Sigmoid colon (tissue), 7 donors: ENCODE results near the gene ATG9B. TPM values are rescaled to one million over a fixed set of nuclear protein-coding genes. Genes with fewer than 3 reads are reported as not detected.

Source experiments
- DNase-seq: peaks from one replicate; pipeline ENCODE4 v3.0.0-alpha.2; 2019
- H3K27ac ChIP-seq, 4 donors: fragments of 200-600 bp; sonication (generic); one replicate each; pipeline ENCODE4 v1.5.1; 2016 to 2019; ENCODE audit warnings: mild to moderate bottlenecking in 1 of 4
- H3K27me3 ChIP-seq, 3 donors: fragments of 200-600 bp; sonication (generic); one replicate each; pipeline ENCODE4 v1.5.1; 2019; ENCODE audit warnings: mild to moderate bottlenecking in 1 of 3
- H3K36me3 ChIP-seq, 4 donors: fragments of 200-600 bp; sonication (generic); one replicate each; pipeline ENCODE4 v1.5.1; 2016 to 2019
- H3K4me1 ChIP-seq, 4 donors: fragments of 200-600 bp; sonication (generic); one replicate each; pipeline ENCODE4 v1.5.1; 2017 to 2019
- H3K4me3 ChIP-seq, 4 donors: fragments of 200-600 bp; sonication (generic); one replicate each; pipeline ENCODE4 v1.5.1; 2017 to 2019; ENCODE audit warnings: mild to moderate bottlenecking in 2 of 4, moderate library complexity in 1 of 4
- H3K9me3 ChIP-seq, 4 donors: fragments of 200-600 bp in 3 of 4; sonication (generic) in 3 of 4; one replicate each; pipeline versions ENCODE4 v1.5.1 to v1.6.1; 2013 to 2019
- CTCF ChIP-seq, 4 experiments: fragments of 450-650 bp in 3 of 4; fragments of 200-600 bp in 1 of 4; IDR thresholded peaks; one replicate each; pipeline ENCODE4 v1.5.1; 2016 to 2019; ENCODE audit warnings: antibody characterized with exemption in 4 of 4, mild to moderate bottlenecking in 3 of 4, moderate library complexity in 2 of 4
- EP300 ChIP-seq, 4 donors: sonication (generic); formaldehyde crosslinking; IDR thresholded peaks; one replicate each; pipeline ENCODE4 v1.6.1; 2017; ENCODE audit warnings: antibody characterized with exemption in 4 of 4
- POLR2A ChIP-seq, 2 donors: fragments of 450-650 bp; IDR thresholded peaks; one replicate each; pipeline ENCODE4 v1.6.1; 2016; ENCODE audit warnings: antibody characterized with exemption in 2 of 2, mild to moderate bottlenecking in 2 of 2, moderate library complexity in 2 of 2
- POLR2AphosphoS5 ChIP-seq, 4 donors: sonication (generic); formaldehyde crosslinking; IDR thresholded peaks; one replicate each; pipeline ENCODE4 v1.6.1; 2017; ENCODE audit warnings: antibody characterized with exemption in 4 of 4
- WGBS, 2 donors: extraction: QIAGEN DNeasy Blood & Tissue Kit; methylation state at CpG; one replicate each; pipeline ENCODE4 v1.1.7; 2013; 5-methylcytosine and 5-hydroxymethylcytosine counted together
- intact Hi-C: fragments of 100-400 bp; cut with DNase I; formaldehyde crosslinking; loops from one replicate; pipeline ENCODE4 v1.15.1; 2023
- polyA plus RNA-seq, 3 donors: library from polyadenylated mRNA; stranded (reverse); fragments of 200-250 nt; gene quantifications; one replicate each; pipeline ENCODE4 v1.2.3, GENCODE V29; 2013
- total RNA-seq, 4 donors: library from RNA; depleted of rRNA; stranded (reverse); fragments of >200 nt; gene quantifications; one replicate each; pipeline ENCODE4 v1.1.0, GENCODE V29; 2016
- donor health status: healthy with polysubstance abuse.
- donor health status: Bipolar disorder and iron deficiency.
- donor health status: healthy.

ATG9B gene
- total and polyA plus RNA-seq, 7 donors: 1.2 to 1.6 TPM; not detected in 5

GRCh38 chr7:151025924-151026671 is 1.8 kb upstream of the ATG9B start:
- 86 to 90% methylated on average over 4 of the region's 4 CpGs for WGBS, 2 donors
- Histone ChIP-seq H3K27me3 (peaks cover 0 to under 1% (median 0%) of the 10 kb centered on the region in 3 donors), H3K4me1 (peaks cover 0 to 23% (median 15%) of the 10 kb centered on the region in 4 donors), H3K9me3 (no peaks in the 10 kb centered on the region), H3K4me3 (no peak overlapping the region), H3K36me3 (no peaks in the 10 kb centered on the region), H3K27ac (no peak overlapping the region)
- intact Hi-C loops: loop anchor here (5.0 kb wide), 1 partner anchor 59 kb away; no protein-coding TSS in a partner anchor
- TF ChIP-seq EP300 (IDR thresholded peaks at IDR 0.05) (no peak), POLR2A (IDR thresholded peaks at IDR 0.05) (no peak), POLR2AphosphoS5 (IDR thresholded peaks at IDR 0.05) (no peak), CTCF (IDR thresholded peaks at IDR 0.05) (no peak)
- DNase-seq: no peak

- Histone ChIP-seq H3K27me3 (peaks cover 0 to 27% (median 0%) of the 10 kb centered on the region in 3 donors), H3K27ac (no peak overlapping the region), H3K4me1 (peaks cover 0 to 16% (median 12%) of the 10 kb centered on the region in 4 donors), H3K9me3 (no peaks in the 10 kb centered on the region), H3K36me3 (no peaks in the 10 kb centered on the region), H3K4me3 (no peak overlapping the region)
- no peak for DNase-seq
- TF ChIP-seq EP300 (IDR thresholded peaks at IDR 0.05) (no peak), CTCF (IDR thresholded peaks at IDR 0.05) (no peak)
- WGBS, 2 donors: 82 to 84% methylated on average over 10 of the region's 10 CpGs
- intact Hi-C loops: no loop called here
Observed at GRCh38 chr7:151023232-151023631, 1.1 kb downstream of the ATG9B start.

GRCh38 chr7:151020231-151020630 is 4.1 kb downstream of the ATG9B start:
- H3K4me1 ChIP-seq: peaks cover 0 to 19% (median 17%) of the 10 kb centered on the region in 4 donors
- WGBS, 2 donors: 54 to 56% methylated on average over 7 of the region's 7 CpGs
- no peak for DNase-seq
- H3K36me3 ChIP-seq: no peaks in the 10 kb centered on the region
- TF ChIP-seq POLR2A (IDR thresholded peaks at IDR 0.05) (no peak), EP300 (IDR thresholded peaks at IDR 0.05) (no peak), POLR2AphosphoS5 (IDR thresholded peaks at IDR 0.05) (no peak), CTCF (IDR thresholded peaks at IDR 0.05) (no peak)
- H3K4me3 ChIP-seq: no peak overlapping the region
- H3K9me3 ChIP-seq: no peaks in the 10 kb centered on the region
- intact Hi-C loops: no loop called here
- no peak overlapping the region for H3K27ac ChIP-seq
- peaks cover 7 to 57% (median 27%) of the 10 kb centered on the region in 3 donors for H3K27me3 ChIP-seq

- Histone ChIP-seq H3K27ac (no peak overlapping the region), H3K9me3 (no peaks in the 10 kb centered on the region), H3K36me3 (no peaks in the 10 kb centered on the region), H3K4me1 (peaks cover 0 to 20% (median 19%) of the 10 kb centered on the region in 4 donors), H3K4me3 (peak overlapping the region in 3 of 4 donors; percentile 5 to 32 (median 30)), H3K27me3 (peaks cover 14 to 68% (median 38%) of the 10 kb centered on the region in 3 donors)
- WGBS, 2 donors: 14 to 19% methylated on average over 20 of the region's 20 CpGs
- no peak for TF ChIP-seq EP300 (IDR thresholded peaks at IDR 0.05)
- no peak for TF ChIP-seq CTCF (IDR thresholded peaks at IDR 0.05)
- no peak for TF ChIP-seq POLR2AphosphoS5 (IDR thresholded peaks at IDR 0.05)
- no peak for TF ChIP-seq POLR2A (IDR thresholded peaks at IDR 0.05)
- DNase-seq: no peak
- intact Hi-C loops: no loop called here
Observed at GRCh38 chr7:151019130-151019447, 5.2 kb downstream of the ATG9B start.
